K562 (cell line): ENCODE measurements around the gene MPZL1. TPM values are rescaled to one million over a fixed set of nuclear protein-coding genes. Genes with fewer than 3 reads are reported as not detected.

Experiments
- ATAC-seq: fragments of 200-7000 bp; cut with Tn5 transposase; 3 replicates; pipeline ENCODE4 v1.9.1; 2020; ENCODE audit warnings: moderate library complexity
- BruUV-seq: library from RNA; stranded (reverse); fragments of 400-500 nt; replicated peaks from 2 replicates; lab custom pipeline; 2021; lab: Mats Ljungman, UMichigan
- CTCF ChIA-PET: fragments of 300-600 bp; formaldehyde crosslinking; extraction: SDS; loops from one replicate; lab custom pipeline; 2021; ENCODE audit warnings: low intra/inter-chr PET ratio; lab: Yijun Ruan, JAX
- POLR2A ChIA-PET: fragments of 300-600, 350-650 bp; sonication (Branson Sonifier 250); formaldehyde crosslinking; extraction: SDS; loops from one replicate; lab custom pipeline; 2021; ENCODE audit warnings: antibody characterized with exemption, inconsistent platforms; lab: Yijun Ruan, JAX
- DNase-seq, 4 experiments: peaks; one replicate each; pipeline versions ENCODE4 v3.0.0 to v3.0.0-alpha.2; 2011 to 2018; ENCODE audit warnings: low spot score in 3 of 4, mixed read lengths in 3 of 4; ENCODE audit errors: extremely low read depth in 1 of 4
- FAIRE-seq: peaks from 2 replicates; lab custom pipeline; 2011; peaks lifted over from hg19 to GRCh38; lab: Jason Lieb, UNC
- H2AFZ ChIP-seq: 2 replicates; pipeline ENCODE4 v1.6.0; 2011; ENCODE audit warnings: low read depth, low read length, control low read depth, inconsistent platforms
- H3K27ac ChIP-seq: fragments of 200-600 bp; 3 replicates; pipeline ENCODE4 v1.8.0; 2011; ENCODE audit warnings: low read depth, mild to moderate bottlenecking, control low read depth, inconsistent platforms, low read length, moderate library complexity, mixed read lengths; ENCODE audit errors: extremely low read depth
- H3K27me3 ChIP-seq, 2 experiments: fragments of 300-600 bp in 1 of 2; 2 replicates in 1 of 2; 3 replicates in 1 of 2; pipeline versions ENCODE4 v1.6.0 to v1.8.0; 2011; ENCODE audit warnings: inconsistent platforms in 2 of 2, low read length in 2 of 2, mild to moderate bottlenecking in 1 of 2, mixed read lengths in 1 of 2, moderate library complexity in 1 of 2; ENCODE audit not compliant: control insufficient read depth in 2 of 2, insufficient read depth in 2 of 2
- H3K36me3 ChIP-seq: fragments of 300-600 bp; 3 replicates; pipeline ENCODE4 v1.8.0; 2011; ENCODE audit warnings: mild to moderate bottlenecking, low read length, inconsistent platforms; ENCODE audit not compliant: control insufficient read depth, insufficient read depth
- H3K4me1 ChIP-seq, 2 experiments: fragments of 200-600 bp in 1 of 2; replicated peaks in 1 of 2; 2 replicates in 1 of 2; 3 replicates in 1 of 2; pipeline versions ENCODE4 v1.5.1 to v1.8.0; 2011; ENCODE audit warnings: inconsistent platforms in 2 of 2, low read length in 2 of 2, mild to moderate bottlenecking in 1 of 2, mixed read lengths in 1 of 2, moderate library complexity in 1 of 2; ENCODE audit not compliant: control insufficient read depth in 2 of 2, insufficient read depth in 2 of 2
- H3K4me2 ChIP-seq: 2 replicates; pipeline ENCODE4 v1.6.1; 2011; ENCODE audit warnings: low read length, control low read depth, inconsistent platforms, mixed read lengths; ENCODE audit not compliant: insufficient read depth
- H3K4me3 ChIP-seq: fragments of 200-600 bp; sonication (generic), shearing (Covaris generic); 2 replicates; pipeline ENCODE4 v1.5.1; 2016; ENCODE audit warnings: control low read depth, inconsistent platforms
- H3K79me2 ChIP-seq: fragments of 200-600 bp; 3 replicates; pipeline ENCODE4 v1.8.0; 2011; ENCODE audit warnings: low read length, inconsistent platforms; ENCODE audit not compliant: control insufficient read depth, insufficient read depth
- H3K9ac ChIP-seq, 2 experiments: 2 replicates each; pipeline versions ENCODE4 v1.6.0 to v1.6.1; 2011; ENCODE audit warnings: low read depth in 2 of 2, low read length in 2 of 2, control low read depth in 1 of 2, inconsistent platforms in 1 of 2, mild to moderate bottlenecking in 1 of 2, mixed read lengths in 1 of 2; ENCODE audit not compliant: insufficient read depth in 1 of 2
- H3K9me1 ChIP-seq: one replicate; pipeline ENCODE4 v1.6.0; 2011; ENCODE audit warnings: inconsistent platforms, mild to moderate bottlenecking, low read length, moderate library complexity; ENCODE audit not compliant: control insufficient read depth, insufficient read depth
- H3K9me3 ChIP-seq: replicated peaks from 2 replicates; pipeline ENCODE4 v1.5.1; 2011; ENCODE audit warnings: low read depth, low read length, inconsistent platforms; ENCODE audit not compliant: control insufficient read depth, insufficient read depth
- H4K20me1 ChIP-seq: replicated peaks from 2 replicates; pipeline ENCODE4 v1.6.1; 2011; ENCODE audit warnings: low read length, inconsistent platforms, mixed read lengths; ENCODE audit not compliant: control insufficient read depth, insufficient read depth
- CREB3L1 ChIP-seq: fragments of 450-650 bp; IDR thresholded peaks from 2 replicates; pipeline ENCODE4 v1.6.1; 2014; ENCODE audit warnings: low read depth, mild to moderate bottlenecking, moderate library complexity, borderline replicate concordance
- ELF2 ChIP-seq: fragments of 250-450 bp; sonication (Bioruptor Pico); IDR thresholded peaks from 2 replicates; pipeline ENCODE4 v1.5.0; 2021; ENCODE audit warnings: mild to moderate bottlenecking
- HDGF ChIP-seq: fragments of 450-650 bp; IDR thresholded peaks from 2 replicates; pipeline ENCODE4 v1.6.1; 2016
- HES1 ChIP-seq: fragments of 450-650 bp; IDR thresholded peaks from 2 replicates; pipeline ENCODE4 v1.6.1; 2016; ENCODE audit warnings: low read depth, mild to moderate bottlenecking, moderate library complexity
- L3MBTL2 ChIP-seq: fragments of 450-650 bp; IDR thresholded peaks from 2 replicates; pipeline ENCODE4 v1.6.1; 2016; ENCODE audit warnings: mild to moderate bottlenecking, moderate library complexity
- MAZ ChIP-seq, 2 experiments: fragments of 450-650 bp in 1 of 2; sonication (generic) in 1 of 2; formaldehyde crosslinking; IDR thresholded peaks in 1 of 2; conservative IDR thresholded peaks in 1 of 2; 2 replicates each; pipeline versions ENCODE4 v1.4.0 to v1.5.0; 2020; ENCODE audit warnings: mild to moderate bottlenecking in 1 of 2, missing genetic modification reagents in 1 of 2
- PHF20 ChIP-seq: fragments of 450-650 bp; IDR thresholded peaks from 2 replicates; pipeline ENCODE4 v1.6.1; 2018; ENCODE audit not compliant: partially characterized antibody
- PKNOX1 ChIP-seq: fragments of 450-650 bp; IDR thresholded peaks from 2 replicates; pipeline ENCODE4 v1.6.1; 2016
- PRDM10 ChIP-seq: fragments of 450-650 bp; IDR thresholded peaks from 2 replicates; pipeline ENCODE4 v1.6.1; 2018; ENCODE audit not compliant: partially characterized antibody
- SAFB ChIP-seq: fragments of 200-400 bp; formaldehyde crosslinking; IDR thresholded peaks from 2 replicates; pipeline ENCODE4 v1.6.1; 2017; ENCODE audit warnings: low read depth, low read length, borderline replicate concordance
- SAFB2 ChIP-seq: fragments of 200-400 bp; formaldehyde crosslinking; IDR thresholded peaks from 2 replicates; pipeline ENCODE4 v1.6.1; 2018; ENCODE audit warnings: borderline replicate concordance, low read length, low read depth, moderate library complexity; ENCODE audit not compliant: severe bottlenecking
- TFAP4 ChIP-seq: sonication (generic); formaldehyde crosslinking; IDR thresholded peaks from 2 replicates; pipeline ENCODE4 v1.8.0; 2022; ENCODE audit warnings: missing genetic modification reagents, mild to moderate bottlenecking, moderate library complexity, borderline replicate concordance
- ZNF445 ChIP-seq: fragments of 250-450 bp; sonication (Bioruptor Pico); IDR thresholded peaks from 2 replicates; pipeline ENCODE4 v1.4.0; 2020; ENCODE audit warnings: low read depth, mild to moderate bottlenecking, moderate library complexity
- WGBS: fragments of 100-300 bp; shearing (Covaris generic); methylation state at CpG from one replicate; pipeline ENCODE4 v1.1.6; 2016; ENCODE audit warnings: low coverage, mixed read lengths; ENCODE audit not compliant: insufficient coverage; ENCODE audit errors: missing lambda C conversion rate; 5-methylcytosine and 5-hydroxymethylcytosine counted together
- in situ Hi-C: fragments of 300-500 bp; cut with MboI; formaldehyde crosslinking; loops from 4 replicates; pipeline ENCODE4 v1.15.0; 2018; ENCODE audit warnings: inconsistent platforms, mixed read lengths
- intact Hi-C: fragments of 100-400 bp; cut with micrococcal nuclease; formaldehyde crosslinking; loops from 2 replicates; pipeline ENCODE4 v1.14.2; 2022
- polyA plus RNA-seq, 8 experiments: library from polyadenylated mRNA; depleted of rRNA in 4 of 8; stranded (reverse) in 5 of 8; unstranded in 3 of 8; fragments of >200 nt; fragmentation: Nextera tagmentation in 2 of 8; fragmentation: Illumina TruSeq in 1 of 8; extraction: Ambion mirVana in 2 of 8; extraction: Trizol in 1 of 8; gene quantifications; 2 replicates each; pipeline versions ENCODE4 v1.2.1 to v1.2.3, GENCODE V29; 2011 to 2014; ENCODE audit warnings: inconsistent platforms in 1 of 8, missing spikeins in 1 of 8
- total RNA-seq, 7 experiments: library from RNA; depleted of rRNA in 6 of 7; stranded (reverse); fragments of >200 nt in 6 of 7; fragmentation: Illumina TruSeq in 2 of 7; extraction: Trizol in 2 of 7; gene quantifications; 2 replicates each; pipeline versions ENCODE4 v1.2.1 to v1.2.3, GENCODE V29; 2011 to 2021; ENCODE audit warnings: low replicate concordance in 1 of 7

Gene MPZL1
- total and polyA plus RNA-seq, 9 of the 15 experiments (the other 6 are each of a cell fraction or from before 2014, with no cell fraction given): 14.5 to 153 (median 66.5) TPM

- in situ Hi-C loops (loop anchor here (10.0 to 25.0 kb wide), 3 partner anchors 631 to 1684 kb away; no protein-coding TSS in a partner anchor), intact Hi-C loops (no loop called here)
- H2AFZ ChIP-seq: no peak overlapping the region
- no peaks in the 10 kb centered on the region for H4K20me1 ChIP-seq
- H3K36me3 ChIP-seq: peaks cover 79% of the 10 kb centered on the region
- BruUV-seq: no TSS peak
- no peak overlapping the region for H3K27ac ChIP-seq
- no peak for DNase-seq
- no peaks in the 10 kb centered on the region for H3K79me2 ChIP-seq
- WGBS: 89% methylated on average over 7 of the region's 7 CpGs
- POLR2A ChIA-PET: interaction anchor here (0.9 to 3.0 kb wide), 4 partner anchors 9 to 18 kb away, joined by 3 to 14 read pairs (median 6); no protein-coding TSS in a partner anchor
- no peak for ATAC-seq
- H3K27me3 ChIP-seq: no peaks in the 10 kb centered on the region
- no peak overlapping the region for H3K4me2 ChIP-seq
- peak overlapping the region in 1 of 2 experiments; percentile 61; a peak in 1 of 4 replicates for H3K9ac ChIP-seq
- FAIRE-seq: no peak
- H3K4me3 ChIP-seq: no peak overlapping the region
- no peaks in the 10 kb centered on the region for H3K9me3 ChIP-seq
- CTCF ChIA-PET: no interaction called here
- no peaks in the 10 kb centered on the region for H3K9me1 ChIP-seq
- no peaks in the 10 kb centered on the region; a peak in 1 of 5 replicates for H3K4me1 ChIP-seq
- TF ChIP-seq CREB3L1: no peak
- TF ChIP-seq MAZ (CRISPR knock-in tag; conservative IDR thresholded peaks at IDR 0.05 in 1 of 2, IDR thresholded peaks at IDR 0.05 in 1 of 2): no peak
- TF ChIP-seq SAFB2: no peak
- TF ChIP-seq ELF2 (CRISPR knock-in tag): no peak
- no peak for TF ChIP-seq PKNOX1
- no peak for TF ChIP-seq L3MBTL2
- TF ChIP-seq PRDM10: no peak
- no peak for TF ChIP-seq TFAP4 (CRISPR knock-in tag)
- no peak for TF ChIP-seq ZNF445 (CRISPR knock-in tag)
- no peak for TF ChIP-seq PHF20
- TF ChIP-seq HDGF: no peak
- no peak for TF ChIP-seq SAFB
- TF ChIP-seq HES1: no peak
Measured at GRCh38 chr1:167695756-167696561, 25.8 kb upstream of the MPZL1 start.
